ENCODE data around the gene GPN2. TPM values are rescaled to one million over a fixed set of nuclear protein-coding genes. Genes with fewer than 3 reads are reported as not detected.

The GPN2 gene
- total RNA-seq = 12.9 and 16.1 TPM in 2 replicates

DNA sequence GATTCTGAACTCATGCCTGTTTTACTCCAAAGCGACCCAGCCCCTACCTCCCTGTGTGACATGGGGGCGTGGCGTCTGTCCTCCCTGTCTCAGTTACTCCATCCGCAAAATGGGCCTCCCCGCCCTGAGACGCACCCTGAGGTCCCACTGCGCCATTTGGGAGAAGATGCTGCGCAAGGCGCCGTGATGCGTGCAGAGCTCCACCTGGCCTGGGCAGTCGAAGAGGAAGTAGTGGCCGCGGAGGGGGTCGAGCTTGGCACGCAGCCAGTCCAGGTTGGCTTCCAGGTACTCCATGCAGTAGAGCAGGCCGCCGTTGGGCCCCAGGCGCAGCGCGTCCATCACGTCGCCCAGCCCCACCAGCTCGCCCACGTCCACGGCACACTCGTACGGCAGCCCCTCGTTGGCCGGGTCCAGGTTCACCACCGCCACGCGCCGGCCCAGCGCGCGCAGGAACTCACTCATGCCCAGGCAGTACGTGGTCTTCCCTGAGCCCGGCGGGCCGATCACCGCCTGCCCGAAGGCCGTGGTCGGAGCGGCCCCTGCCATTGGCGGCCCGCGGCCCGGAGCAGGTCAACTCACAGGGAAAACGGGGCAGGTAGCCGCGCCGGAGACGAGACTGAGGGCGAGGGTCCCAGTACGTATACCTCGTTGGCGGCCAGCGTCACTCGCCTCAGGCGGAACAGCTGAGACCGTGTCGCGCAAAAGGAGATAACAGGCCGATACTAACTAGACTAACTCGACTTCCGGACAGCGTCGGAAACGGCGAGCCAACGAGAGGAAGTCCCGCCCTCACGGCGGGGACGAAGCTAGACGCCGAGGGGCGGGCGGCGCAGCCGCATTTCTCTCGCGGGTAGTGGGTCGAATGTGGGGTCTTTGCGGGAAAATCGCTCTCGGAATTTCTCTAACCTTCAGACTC, at the start of gene GPN2:
Gene GPN2, minus strand, starts transcription at position 733 of the 916 bp plus-strand sequence. Its CDS starts 187 bp downstream, at position 546.

DNA sequence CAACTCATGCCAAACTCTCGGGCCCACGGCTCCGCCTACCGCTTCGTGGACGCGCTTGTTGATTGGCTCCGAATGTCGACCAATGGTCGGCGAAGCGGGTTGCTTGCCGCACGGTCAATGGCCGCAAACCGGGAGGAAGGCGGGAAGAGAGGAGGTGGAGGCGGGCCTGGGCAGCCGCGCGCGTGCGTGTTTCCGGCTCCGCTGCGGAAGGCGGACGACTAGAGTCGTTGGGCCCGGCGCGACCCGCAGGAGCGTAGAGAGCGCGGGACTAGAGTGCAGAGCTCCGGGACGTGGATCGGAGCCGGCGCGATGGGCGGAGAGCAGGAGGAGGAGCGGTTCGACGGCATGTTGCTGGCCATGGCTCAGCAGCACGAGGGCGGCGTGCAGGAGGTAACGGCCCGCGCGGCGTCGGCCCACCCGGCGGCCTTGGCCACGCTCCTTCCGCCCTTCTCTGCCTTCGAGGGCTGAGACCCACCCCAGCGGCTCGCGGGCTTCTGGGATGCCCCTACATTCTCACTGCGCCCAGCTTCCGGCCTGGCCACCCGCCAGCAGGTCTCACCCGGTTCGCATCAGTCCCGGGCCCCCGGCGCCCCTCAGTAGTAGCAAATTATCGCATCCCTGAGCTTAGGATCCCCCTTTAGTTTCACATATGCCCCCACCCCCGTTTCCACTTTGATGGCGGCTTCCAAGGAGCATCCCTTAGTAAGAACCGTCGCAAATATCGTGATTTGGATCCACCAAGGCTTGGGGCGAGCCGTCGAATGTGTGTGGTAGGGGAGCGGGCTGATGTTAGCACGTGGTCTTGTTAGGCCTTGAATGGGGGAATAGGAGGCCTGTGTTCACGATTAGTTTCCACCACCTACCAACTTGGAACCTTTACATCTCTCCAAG, 31.7 kb upstream of the GPN2 start, which contains the start of gene NUDC:
Gene NUDC, plus strand, starts transcription at position 204 of the 891 bp plus-strand sequence. Its CDS starts 106 bp downstream, at position 310.

DNA sequence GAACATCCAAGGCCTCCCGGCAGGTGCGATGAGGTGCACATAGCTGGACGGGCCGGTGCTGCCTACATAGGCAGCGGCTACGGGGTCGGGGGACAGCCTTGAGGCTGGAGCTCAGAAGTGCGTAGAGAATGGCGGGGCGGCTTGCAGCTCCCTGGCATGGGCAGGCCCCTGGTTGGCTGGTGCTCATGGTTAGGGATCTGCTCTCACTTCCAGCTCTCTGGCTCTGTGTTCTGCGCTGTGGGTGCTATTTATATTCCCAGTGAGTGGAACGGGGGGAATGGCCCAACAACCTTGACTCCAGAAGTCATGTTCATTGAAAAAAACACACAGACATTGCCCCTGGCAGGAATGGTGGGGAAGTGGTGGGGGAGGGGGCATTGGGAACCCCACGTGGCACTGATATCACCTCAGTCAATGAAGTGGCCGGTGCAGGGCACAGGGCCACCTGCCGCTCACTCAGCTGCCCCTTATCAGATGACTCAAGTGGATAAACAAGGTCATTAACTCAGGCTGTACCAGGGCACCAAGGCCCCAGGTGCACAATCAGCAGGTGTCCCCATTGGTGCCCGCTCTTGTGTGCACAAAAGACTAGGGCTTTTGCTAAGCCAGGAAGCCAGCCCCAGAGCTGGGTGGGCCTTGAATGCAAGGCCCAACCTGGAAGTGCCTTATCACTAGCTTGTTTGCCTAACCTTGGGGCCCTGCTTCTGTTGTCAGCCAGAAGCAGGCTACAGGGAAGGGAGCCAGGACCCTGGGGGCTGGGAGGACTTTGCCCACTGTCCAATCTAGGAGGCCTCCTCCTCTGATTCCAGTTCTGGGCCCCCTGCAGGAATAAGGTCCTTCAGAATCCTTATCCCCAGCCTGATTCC, 23.9 kb upstream of the GPN2 start, which contains the start of gene NR0B2:
Gene NR0B2, minus strand, starts transcription at position 222 of the 866 bp plus-strand sequence. Its CDS starts 35 bp downstream, at position 187.

DNA sequence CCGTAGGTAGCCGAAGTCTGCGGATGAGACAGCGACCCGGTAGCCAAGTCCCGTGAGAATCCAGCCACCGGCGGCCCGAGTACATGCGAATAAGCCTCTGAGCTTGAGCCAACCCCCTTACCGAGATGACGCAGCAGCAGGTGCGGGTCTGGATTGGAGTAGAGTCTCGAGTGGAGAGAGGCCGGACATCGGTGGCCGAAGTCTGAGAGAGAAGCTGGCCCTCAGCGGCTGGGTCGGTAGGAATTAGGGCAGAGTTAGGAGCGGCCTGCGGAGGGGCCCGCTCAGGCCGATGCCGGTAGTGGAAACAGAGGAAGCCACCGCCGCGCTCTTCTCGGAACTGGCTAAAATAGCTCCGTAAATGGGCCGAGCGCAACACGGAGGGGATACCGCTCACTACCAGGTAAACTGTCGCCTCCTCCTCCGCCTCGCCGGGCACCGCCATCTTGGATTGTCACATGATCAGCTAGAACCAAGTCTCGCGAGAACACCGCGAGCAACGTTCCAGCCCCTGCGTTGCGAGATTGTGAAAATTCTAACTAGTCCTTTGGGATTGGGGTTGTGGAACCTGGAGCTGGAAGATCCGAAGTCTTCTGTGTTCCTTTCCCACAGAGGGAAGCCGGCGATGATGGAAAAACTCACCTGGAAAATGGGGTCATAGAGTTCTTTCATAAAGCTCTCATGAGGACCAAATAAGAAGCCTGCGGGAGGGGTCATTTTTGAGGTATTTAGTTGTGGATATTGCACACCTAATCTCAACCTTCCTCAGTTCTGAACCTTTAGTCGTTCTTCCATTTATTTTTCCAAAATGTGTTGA, 10.1 kb upstream of the GPN2 start, which contains the start of gene GPATCH3:
Gene GPATCH3, minus strand, starts transcription at position 467 of the 814 bp plus-strand sequence. Its CDS starts 25 bp downstream, at position 442.

DNA sequence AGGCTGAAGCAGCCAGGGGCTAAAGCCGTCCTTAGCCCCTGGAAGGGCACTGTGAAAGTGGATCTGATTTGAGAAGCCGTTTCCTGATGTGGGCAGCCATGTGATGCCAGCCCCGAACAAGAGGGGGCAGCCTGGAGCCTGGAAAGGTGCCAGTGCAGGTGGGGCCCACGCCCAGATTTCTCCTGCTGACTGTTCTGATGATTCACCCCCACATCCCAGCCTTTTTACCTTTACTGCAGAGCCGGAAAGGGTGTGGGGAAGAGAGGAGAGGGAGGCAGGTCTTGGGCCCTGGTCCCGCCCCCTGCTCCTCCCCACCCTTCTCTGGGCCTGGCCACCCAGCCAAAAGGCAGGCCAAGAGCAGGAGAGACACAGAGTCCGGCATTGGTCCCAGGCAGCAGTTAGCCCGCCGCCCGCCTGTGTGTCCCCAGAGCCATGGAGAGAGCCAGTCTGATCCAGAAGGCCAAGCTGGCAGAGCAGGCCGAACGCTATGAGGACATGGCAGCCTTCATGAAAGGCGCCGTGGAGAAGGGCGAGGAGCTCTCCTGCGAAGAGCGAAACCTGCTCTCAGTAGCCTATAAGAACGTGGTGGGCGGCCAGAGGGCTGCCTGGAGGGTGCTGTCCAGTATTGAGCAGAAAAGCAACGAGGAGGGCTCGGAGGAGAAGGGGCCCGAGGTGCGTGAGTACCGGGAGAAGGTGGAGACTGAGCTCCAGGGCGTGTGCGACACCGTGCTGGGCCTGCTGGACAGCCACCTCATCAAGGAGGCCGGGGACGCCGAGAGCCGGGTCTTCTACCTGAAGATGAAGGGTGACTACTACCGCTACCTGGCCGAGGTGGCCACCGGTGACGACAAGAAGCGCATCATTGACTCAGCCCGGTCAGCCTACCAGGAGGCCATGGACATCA, 27.1 kb downstream of the GPN2 start, which contains the start of gene SFN:
Gene SFN, plus strand, starts transcription at position 369 of the 904 bp plus-strand sequence. Its CDS starts 64 bp downstream, at position 433.

DNA sequence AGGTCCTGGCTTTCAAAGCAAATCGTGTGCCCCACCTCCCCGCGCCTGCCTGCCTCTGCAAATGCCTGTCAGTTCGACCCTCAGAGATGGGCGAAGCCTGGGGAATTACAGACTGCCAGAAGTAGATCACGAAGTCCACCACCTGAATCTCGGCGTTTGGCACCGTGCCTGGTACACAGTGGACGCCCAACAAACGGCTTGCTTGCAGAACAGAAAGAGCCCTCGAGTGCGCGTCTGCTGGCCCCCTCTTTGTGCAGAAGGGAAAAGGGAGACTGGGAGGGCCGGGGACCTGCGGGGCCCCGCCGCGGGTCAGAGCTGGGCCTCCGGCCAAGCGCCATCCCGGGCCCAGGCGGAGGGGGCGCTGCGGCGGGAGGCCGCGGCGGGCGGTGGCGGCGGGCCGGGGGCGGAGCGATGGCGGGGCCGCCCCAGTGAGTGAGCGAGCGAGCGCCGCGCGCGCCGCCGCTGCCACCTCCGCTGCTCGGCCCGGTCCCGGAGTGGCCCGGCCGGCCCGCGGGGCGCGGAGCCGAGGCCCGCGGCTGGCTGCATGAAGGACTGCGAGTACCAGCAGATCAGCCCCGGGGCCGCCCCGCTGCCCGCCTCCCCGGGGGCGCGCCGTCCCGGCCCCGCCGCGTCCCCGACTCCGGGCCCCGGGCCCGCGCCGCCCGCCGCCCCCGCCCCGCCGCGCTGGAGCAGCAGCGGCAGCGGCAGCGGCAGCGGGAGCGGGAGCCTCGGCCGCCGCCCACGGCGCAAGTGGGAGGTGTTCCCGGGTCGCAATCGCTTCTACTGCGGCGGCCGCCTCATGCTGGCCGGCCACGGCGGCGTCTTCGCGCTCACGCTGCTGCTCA, 63.6 kb downstream of the GPN2 start, which contains the start of gene ZDHHC18:
Gene ZDHHC18, plus strand, starts transcription at position 428 of the 845 bp plus-strand sequence. Its CDS starts 117 bp downstream, at position 545.

Other genes with a start within 250 kb of the GPN2 start
- gene ARID1A, start 194.3 kb downstream of the GPN2 start, total RNA-seq = 46.0 and 64.3 TPM in 2 replicates
- 7.3 and 14.5 TPM in 2 replicates for gene PIGV, start 102.3 kb downstream of the GPN2 start, total RNA-seq
- gene ZDHHC18, start 63.6 kb downstream of the GPN2 start, total RNA-seq = 23.5 and 31.3 TPM in 2 replicates
- 21.7 and 44.3 TPM in 2 replicates for gene SFN, start 27.1 kb downstream of the GPN2 start, total RNA-seq
- gene GPATCH3, start 10.2 kb upstream of the GPN2 start, total RNA-seq = 9.0 and 9.1 TPM in 2 replicates
- not detected in 2 replicates for gene NR0B2, start 23.7 kb upstream of the GPN2 start, total RNA-seq
- gene NUDC, start 31.5 kb upstream of the GPN2 start, total RNA-seq = 36.6 and 89.3 TPM in 2 replicates
- gene KDF1, start 70.2 kb upstream of the GPN2 start, total RNA-seq = 1.6 and 3.4 TPM in 2 replicates
- 56.5 and 56.7 TPM in 2 replicates for gene TRNP1, start 103.4 kb upstream of the GPN2 start, total RNA-seq
- 6.5 and 16.1 TPM in 2 replicates for gene TENT5B, start 122.6 kb upstream of the GPN2 start, total RNA-seq

All from mesangial cell (primary cell).